Measurements from ENCODE around the gene RGS7BP. TPM values are rescaled to one million over a fixed set of nuclear protein-coding genes. Genes with fewer than 3 reads are reported as not detected.

Gene RGS7BP
- total RNA-seq, 1 donor from 2014 or later: 1.0 TPM

DNA sequence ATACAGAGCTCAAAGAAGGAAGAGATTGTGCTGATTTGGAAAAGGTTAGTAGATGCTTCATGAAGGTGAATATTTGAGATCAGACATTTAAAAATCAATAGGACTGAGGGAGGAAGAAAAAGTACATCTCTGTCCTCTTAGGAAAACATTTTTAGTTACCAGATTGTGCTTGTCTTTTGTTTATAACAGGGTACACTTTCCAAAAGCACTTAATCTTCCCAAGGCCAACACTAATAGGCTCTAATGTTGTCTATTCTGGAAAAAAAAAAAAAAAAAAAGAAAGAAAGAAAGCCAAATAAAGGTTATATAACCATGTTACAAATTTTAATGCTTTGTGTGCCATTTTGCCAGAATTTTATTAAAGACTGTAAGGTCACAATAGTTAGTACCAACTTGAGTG is 139.0 kb downstream of the RGS7BP start:
- no peaks in the 10 kb centered on the region for H3K9me3 Mint-ChIP-seq
- H3K4me3 Mint-ChIP-seq: no peak overlapping the region
- H3K27me3 Mint-ChIP-seq (ENCODE audit: low read depth): no peaks in the 10 kb centered on the region
- TF ChIP-seq, protein P1, sequence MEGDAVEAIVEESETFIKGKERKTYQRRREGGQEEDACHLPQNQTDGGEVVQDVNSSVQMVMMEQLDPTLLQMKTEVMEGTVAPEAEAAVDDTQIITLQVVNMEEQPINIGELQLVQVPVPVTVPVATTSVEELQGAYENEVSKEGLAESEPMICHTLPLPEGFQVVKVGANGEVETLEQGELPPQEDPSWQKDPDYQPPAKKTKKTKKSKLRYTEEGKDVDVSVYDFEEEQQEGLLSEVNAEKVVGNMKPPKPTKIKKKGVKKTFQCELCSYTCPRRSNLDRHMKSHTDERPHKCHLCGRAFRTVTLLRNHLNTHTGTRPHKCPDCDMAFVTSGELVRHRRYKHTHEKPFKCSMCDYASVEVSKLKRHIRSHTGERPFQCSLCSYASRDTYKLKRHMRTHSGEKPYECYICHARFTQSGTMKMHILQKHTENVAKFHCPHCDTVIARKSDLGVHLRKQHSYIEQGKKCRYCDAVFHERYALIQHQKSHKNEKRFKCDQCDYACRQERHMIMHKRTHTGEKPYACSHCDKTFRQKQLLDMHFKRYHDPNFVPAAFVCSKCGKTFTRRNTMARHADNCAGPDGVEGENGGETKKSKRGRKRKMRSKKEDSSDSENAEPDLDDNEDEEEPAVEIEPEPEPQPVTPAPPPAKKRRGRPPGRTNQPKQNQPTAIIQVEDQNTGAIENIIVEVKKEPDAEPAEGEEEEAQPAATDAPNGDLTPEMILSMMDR (IDR thresholded peaks at IDR 0.05; ENCODE audit: unreplicated experiment): no peak
- no peaks in the 10 kb centered on the region for H3K36me3 Mint-ChIP-seq
- no peaks in the 10 kb centered on the region for H3K4me1 Mint-ChIP-seq
- no peak overlapping the region for H3K27ac Mint-ChIP-seq
- no peak for DNase-seq (ENCODE audit: low spot score in 2 of 2, unreplicated experiment in 2 of 2)

DNA sequence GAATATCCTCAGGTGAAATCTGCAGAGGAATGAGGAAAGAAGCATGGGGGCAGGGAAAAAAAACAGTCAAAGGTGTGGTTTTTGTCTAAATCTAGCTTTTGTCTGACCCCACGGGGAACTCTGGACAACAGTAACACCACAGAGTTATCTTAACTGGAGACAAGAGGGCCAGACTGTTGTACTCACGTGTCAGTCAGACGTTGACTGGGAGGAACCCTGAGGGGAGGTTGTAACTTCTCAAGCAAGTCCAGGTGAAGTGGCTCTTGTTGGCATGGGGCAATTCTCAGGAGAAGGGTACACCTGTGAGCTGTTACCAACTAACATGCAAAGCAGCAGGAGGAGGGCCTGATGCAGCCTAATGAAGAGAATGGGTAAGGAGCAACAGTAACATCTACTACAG is 140.4 kb downstream of the RGS7BP start:
- Mint-ChIP-seq H3K36me3 (no peaks in the 10 kb centered on the region), H3K4me1 (no peaks in the 10 kb centered on the region), H3K4me3 (no peak overlapping the region), H3K9me3 (no peaks in the 10 kb centered on the region), H3K27me3 (ENCODE audit: low read depth) (no peaks in the 10 kb centered on the region), H3K27ac (no peak overlapping the region)
- no peak for DNase-seq (ENCODE audit: low spot score in 2 of 2, unreplicated experiment in 2 of 2)
- TF ChIP-seq, protein P1 (IDR thresholded peaks at IDR 0.05; ENCODE audit: unreplicated experiment): no peak

DNA sequence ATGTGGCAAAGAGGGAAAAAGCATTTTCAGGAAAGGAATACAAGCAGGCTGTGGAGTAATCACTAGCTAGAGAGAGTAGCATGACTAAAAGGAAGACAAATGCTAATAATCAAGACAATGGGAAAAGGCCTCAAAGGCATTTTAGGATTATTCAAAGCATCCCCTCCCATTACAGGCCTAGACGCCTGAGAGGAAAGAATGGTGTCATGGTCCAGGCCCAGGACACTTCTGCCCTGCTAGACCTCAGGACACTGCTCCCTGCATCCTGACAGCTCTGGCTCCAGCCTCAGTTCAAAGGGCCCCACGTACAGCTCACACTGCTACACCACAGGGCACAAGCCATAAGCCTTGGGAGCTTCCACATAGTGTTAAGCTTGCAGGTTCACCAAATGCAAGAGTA is 143.7 kb downstream of the RGS7BP start:
- DNase-seq (ENCODE audit: low spot score in 2 of 2, unreplicated experiment in 2 of 2): no peak
- peaks cover 4% of the 10 kb centered on the region for H3K9me3 Mint-ChIP-seq
- H3K4me1 Mint-ChIP-seq: no peaks in the 10 kb centered on the region
- no peak overlapping the region for H3K4me3 Mint-ChIP-seq
- H3K36me3 Mint-ChIP-seq: no peaks in the 10 kb centered on the region
- TF ChIP-seq, protein P1 (IDR thresholded peaks at IDR 0.05; ENCODE audit: unreplicated experiment): no peak
- no peaks in the 10 kb centered on the region for H3K27me3 Mint-ChIP-seq (ENCODE audit: low read depth)
- no peak overlapping the region for H3K27ac Mint-ChIP-seq

DNA sequence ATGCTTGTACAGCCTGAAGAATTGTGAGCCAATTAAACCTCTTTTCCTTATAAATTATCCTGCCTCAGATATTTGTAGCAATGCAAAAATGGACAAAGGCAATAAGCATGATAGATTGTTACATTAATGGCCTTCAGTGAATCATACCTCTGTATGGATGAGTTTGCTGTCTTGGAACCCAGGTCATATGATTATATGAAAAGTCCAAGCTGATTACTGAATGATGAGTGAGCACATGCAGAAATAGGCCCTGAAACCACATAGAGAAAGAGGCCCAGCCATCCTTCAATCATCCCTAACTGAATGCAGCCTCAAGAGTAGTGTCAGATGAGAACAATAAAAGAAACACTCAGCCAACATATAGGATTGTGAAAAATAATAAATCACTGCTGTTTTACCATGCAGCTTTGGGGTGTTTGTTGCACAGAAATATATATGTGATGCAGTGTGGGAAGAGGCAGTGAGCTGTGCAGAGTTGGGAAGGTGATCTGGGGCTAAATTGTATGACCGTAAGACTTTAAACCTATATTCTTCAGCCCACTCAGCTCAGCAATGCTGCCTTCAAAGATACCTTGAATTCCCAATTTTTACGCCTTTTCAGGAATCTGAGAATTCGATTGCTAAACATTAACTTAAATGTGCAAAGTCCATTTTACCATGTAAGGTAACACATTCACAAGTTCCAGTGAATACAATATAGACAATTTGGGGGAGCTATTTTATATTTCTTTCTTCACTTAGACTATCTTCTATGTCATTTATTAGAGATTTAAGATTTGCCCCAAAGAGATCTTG is 148.1 kb downstream of the RGS7BP start:
- no peak overlapping the region for H3K4me3 Mint-ChIP-seq
- H3K9me3 Mint-ChIP-seq: peaks cover 13% of the 10 kb centered on the region
- H3K27me3 Mint-ChIP-seq (ENCODE audit: low read depth): no peaks in the 10 kb centered on the region
- TF ChIP-seq, protein P1 (IDR thresholded peaks at IDR 0.05; ENCODE audit: unreplicated experiment): no peak
- no peaks in the 10 kb centered on the region for H3K36me3 Mint-ChIP-seq
- H3K27ac Mint-ChIP-seq: no peak overlapping the region
- no peak for DNase-seq (ENCODE audit: low spot score in 2 of 2, unreplicated experiment in 2 of 2)
- no peaks in the 10 kb centered on the region for H3K4me1 Mint-ChIP-seq

DNA sequence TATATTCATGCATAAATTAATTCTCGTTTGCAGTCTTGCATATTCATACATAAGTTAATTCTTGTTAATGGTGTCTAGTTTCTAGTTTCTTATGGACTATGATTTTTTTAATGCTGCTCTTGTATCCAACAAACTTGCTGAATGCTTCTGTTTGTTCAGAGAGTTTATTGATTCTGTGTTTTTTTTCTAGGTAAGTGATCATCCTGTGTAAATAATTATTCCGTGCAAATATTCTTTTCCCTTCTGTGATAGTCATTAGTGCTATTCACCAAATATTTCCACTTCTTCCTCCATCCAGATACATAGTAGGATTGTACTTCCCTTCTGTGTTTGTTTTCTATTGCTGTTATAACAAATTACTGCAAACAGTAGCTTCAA is 148.7 kb downstream of the RGS7BP start:
- Mint-ChIP-seq H3K27ac (no peak overlapping the region), H3K4me3 (no peak overlapping the region), H3K36me3 (no peaks in the 10 kb centered on the region), H3K4me1 (no peaks in the 10 kb centered on the region), H3K27me3 (ENCODE audit: low read depth) (no peaks in the 10 kb centered on the region), H3K9me3 (peaks cover 13% of the 10 kb centered on the region)
- TF ChIP-seq, protein P1 (IDR thresholded peaks at IDR 0.05; ENCODE audit: unreplicated experiment): no peak
- DNase-seq (ENCODE audit: low spot score in 2 of 2, unreplicated experiment in 2 of 2): no peak

Measured in mesothelial cell of epicardium (in vitro differentiated cells).